COR-L47 (cell line): Measurements from ENCODE around the gene CPOX.
"Not testable (repeated sequence)": the region's sequence is repeated elsewhere in the genome, so short reads cannot be mapped to it uniquely, and the experiment has no call there.

Experiments
- DNase-seq: peaks from one replicate; lab custom pipeline; 2025; lab: John Stamatoyannopoulos, UW

Gene CPOX

GRCh38 chr3:98593046-98593936 lies at the start of gene CPOX:
Gene CPOX, minus strand, starts transcription at chr3:98593611. Its CDS starts 107 bp downstream, at chr3:98593504.
- DNase-seq, result peak; percentile 78

- DNase-seq, result not testable (repeated sequence)
These were observed 49.4 kb upstream of the CPOX start for GRCh38 chr3:98642769-98643168.

DNA sequence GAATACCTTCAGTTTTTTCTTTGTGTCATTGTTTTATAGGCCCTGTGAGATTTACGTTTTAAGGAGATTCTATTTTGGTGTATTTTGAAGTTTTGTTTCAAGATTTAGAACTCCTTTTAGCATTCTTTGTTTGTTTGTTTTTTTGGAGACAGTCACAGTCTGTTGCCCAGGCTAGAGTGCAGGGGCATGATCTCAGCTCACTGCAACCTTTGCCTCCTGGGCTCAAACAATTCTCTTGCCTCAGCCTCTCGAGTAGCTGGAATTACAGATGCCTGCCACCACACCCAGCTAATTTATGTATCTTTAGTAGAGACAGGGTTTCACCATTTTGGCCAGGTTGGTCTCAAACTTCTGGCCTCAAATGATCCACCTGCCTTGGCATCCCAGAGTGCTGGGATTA lies 48.3 kb upstream of the CPOX start:
- DNase-seq, result not testable (repeated sequence)

DNA sequence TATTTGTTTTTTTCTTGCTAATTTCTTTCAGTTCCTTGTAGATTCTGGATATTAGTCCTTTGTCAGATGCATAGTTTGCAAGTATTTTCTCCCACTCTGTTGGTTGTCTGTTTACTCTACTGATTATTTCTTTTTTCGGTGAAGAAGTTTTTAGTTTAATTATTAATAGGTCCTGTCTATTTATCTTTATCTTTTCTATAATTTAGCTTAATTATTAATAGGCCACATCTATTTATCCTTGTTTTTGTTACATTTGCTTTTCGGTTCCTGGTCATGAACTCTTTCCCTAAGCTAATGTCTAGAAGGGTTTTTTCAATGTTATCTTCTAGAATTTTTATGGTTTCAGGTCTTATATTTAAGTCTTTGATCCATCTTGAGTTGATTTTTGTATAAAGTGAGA lies 45.1 kb upstream of the CPOX start:
- not testable (repeated sequence) for DNase-seq

GRCh38 chr3:98630416-98630815 lies 37.0 kb upstream of the CPOX start:
- DNase-seq, result no peak

- no peak for DNase-seq
These were observed 34.9 kb upstream of the CPOX start for GRCh38 chr3:98628317-98628716.

- DNase-seq, result no peak
These were observed 32.7 kb upstream of the CPOX start for GRCh38 chr3:98626151-98626550.

- DNase-seq, result no peak
These were observed 30.3 kb upstream of the CPOX start for GRCh38 chr3:98623572-98624280.

DNA sequence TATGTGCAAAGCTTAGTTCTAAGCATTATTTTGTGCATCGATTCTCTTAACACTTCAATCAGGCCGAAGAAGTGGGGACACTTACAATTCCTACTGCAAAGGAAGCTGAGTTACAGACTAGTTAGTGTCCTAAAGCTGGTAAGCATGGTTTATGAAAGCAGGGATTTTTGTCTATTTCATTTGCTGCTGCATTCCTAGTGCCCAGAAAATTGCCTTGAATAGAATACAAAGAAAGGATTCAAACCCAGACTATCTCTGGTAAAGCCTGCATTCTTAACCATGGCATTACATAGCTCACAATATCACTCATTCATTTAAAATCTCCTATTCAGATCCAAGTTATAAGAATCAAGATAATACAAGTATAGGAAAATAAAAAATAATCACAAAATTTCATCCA lies 24.4 kb upstream of the CPOX start:
- DNase-seq, result no peak

- DNase-seq, result no peak
These were observed 20.2 kb upstream of the CPOX start for GRCh38 chr3:98613616-98614015.

DNA sequence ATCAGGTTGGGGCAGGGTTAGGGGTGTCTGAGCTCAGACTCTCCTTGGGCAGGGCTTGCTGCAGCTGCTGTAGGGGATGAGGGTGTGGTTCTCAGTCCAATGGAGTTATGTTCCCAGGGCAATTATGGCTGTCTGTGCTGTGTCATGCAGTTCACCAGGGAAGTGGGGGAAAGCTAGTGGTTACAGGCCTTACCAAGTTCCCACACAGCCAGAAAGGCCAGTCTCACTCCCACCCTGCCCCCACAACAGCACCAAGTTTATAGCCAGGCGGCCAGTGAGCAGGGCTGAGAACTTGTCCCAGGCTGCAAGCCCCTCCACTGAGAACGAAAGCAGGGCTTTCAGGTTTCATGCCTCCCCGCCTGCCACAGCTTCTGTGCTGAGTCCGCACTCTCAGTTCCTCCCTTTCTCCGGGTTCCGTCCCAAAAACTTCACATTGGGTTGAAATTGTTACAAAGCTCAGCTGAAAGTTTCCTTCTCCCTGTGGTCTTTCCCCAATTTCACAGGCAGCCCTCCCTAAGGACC lies 19.6 kb upstream of the CPOX start:
- DNase-seq, result no peak

- DNase-seq, result peak; percentile 13
These were observed 19.2 kb upstream of the CPOX start for GRCh38 chr3:98612587-98612986.

DNA sequence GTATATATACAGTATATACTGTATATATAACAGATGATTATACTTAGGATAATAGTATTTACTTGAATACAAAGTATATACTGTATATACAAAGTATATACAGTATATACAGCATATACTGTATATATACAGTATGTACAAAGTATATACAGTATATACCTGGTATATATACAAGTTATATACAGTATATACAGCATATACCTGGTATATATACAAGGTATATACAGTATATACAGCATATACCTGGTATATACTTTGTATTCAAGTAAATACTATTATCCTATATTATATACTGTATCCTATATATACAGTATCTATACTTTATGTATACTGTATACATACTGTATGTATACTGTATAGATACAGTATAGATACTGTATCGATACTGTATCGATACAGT lies 14.6 kb upstream of the CPOX start:
- no peak for DNase-seq

GRCh38 chr3:98603580-98603979 lies 10.2 kb upstream of the CPOX start:
- no peak for DNase-seq

GRCh38 chr3:98602078-98602678 lies 8.8 kb upstream of the CPOX start:
- DNase-seq, result peak; percentile 29

DNA sequence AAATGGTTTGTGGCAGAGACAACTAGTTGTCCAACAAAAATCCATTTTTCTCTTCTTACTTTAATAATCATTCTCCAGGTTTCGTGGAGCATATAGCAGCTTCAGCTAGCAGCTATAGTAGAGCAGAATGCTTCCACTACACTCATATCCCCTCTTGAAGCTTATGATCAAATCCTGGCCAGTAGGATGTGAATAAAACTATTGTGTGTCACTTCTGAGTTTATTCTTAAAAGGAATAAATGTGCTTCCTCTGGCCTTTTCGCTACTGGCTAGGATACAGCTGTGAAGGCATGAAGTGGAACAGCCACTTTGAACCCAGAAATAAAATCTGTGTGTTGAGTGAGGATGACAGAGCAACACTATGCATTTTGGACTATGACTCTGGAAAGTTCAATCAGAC lies 7.8 kb upstream of the CPOX start:
- no peak for DNase-seq

DNA sequence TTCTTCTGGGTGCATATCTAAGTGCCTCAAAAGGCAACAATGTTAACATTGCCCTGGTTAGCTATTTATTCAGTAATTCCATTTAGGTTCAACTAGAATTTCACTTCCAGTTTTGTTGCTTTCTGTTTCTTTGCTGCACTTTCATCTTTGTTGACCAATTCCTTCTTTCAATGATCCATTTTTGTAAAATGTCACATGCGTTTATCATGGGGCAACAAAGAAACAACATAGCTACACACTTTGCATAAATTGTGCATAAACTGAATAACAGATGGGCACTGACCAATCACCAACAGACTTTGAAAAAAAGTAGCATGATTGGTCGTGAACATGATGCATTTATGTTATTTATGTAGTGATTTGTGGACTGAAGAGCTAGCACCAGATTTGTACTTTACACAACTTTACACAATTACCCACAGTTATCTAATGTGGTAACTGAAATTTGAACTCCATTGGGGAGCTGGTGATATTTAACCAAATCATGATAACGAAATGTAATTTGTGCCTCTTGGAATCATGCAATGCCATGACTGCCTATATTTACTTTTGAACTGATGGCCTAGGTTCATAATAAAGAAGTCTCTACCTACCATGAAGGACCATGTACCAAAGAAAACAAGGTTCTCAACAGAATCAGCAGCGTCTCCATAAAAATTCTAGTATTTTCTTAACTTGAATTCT lies 7.1 kb upstream of the CPOX start:
- no peak for DNase-seq

DNA sequence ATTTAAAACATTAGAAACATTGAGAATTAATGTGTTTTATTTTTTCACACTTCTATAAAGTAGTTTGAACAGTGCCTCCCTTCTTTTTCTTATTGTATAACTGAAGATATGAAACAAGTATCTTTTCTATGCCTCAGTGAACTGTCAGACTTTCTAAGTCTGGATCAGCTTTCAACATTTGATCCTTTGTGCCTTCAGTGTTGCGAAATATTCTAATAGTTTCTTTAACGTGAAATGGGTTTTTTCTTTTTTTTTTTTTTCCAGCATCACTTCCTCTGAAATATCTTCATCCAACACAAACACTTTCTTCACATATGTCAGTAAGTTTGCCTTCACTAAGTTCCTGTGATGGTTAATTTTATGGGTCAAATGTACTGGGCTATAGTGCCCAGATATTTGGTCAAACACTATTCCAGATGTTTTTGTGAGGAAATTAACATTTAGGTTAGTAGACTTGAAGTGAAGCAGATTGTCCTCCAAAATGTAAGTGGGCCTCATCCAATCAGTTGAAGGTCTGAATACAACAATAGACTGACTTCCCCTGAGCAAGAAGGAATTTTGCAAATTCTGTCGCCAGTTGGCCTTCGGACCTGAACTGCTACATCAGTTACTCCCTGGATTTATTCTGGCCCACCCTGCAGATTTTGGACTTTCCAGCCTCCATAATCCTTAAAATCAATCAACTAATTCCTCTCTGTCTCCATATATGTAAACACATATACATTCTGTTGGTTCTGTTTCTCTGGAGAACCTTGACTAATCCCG lies 6.4 kb upstream of the CPOX start:
- DNase-seq, result no peak

DNA sequence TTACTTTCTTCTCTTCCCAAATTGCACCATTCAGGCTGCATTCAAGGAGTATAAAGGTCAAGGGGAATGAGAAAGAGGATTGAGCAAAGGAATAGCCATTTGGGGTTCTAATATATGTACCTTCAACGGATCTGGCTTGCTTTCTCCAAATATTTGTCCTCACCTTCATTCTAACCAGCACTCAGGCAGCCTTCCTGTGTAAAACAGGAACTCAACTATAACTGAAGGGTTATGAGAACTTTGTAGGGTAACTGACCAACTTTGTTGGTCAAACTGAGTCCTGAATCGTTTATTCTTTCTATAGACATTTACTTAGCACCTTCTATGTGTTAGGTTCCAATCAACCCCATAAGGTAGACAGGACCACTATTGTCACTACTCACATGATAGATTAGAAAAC lies 5.1 kb upstream of the CPOX start:
- no peak for DNase-seq

- peak; percentile 0 for DNase-seq
These were observed 3.4 kb upstream of the CPOX start for GRCh38 chr3:98596541-98597500.
